Fibroblast of skin of left quadriceps (primary cell): ENCODE data around the gene EPOP.
"Not testable (repeated sequence)": the region's sequence is repeated elsewhere in the genome, so short reads cannot be mapped to it uniquely, and the experiment has no call there.

ENCODE experiments used
- DNase-seq, 2 experiments: peaks; one replicate each; pipeline ENCODE4 v3.0.0-alpha.2; 2013; ENCODE audit warnings: low read depth in 2 of 2

EPOP gene

DNA sequence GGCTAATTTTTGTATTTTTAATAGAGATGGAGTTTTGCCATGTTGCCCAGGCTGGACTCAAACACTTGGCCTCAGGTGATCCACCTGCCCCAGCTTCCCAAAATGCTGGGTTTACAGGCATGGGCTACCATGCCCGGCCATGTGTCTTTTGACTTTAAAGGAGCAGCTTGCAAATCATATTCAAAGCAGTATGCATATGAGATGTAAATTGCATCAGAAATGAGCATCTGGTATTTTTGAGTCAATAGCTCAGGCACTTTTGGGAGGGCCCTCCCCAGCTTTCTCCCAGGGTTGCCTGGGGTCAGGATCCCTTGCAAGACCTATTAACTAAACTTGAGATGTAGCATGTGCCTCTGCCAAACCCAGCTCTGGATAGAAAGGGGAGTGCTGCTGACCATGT lies 21.5 kb downstream of the EPOP start:
- no peak for DNase-seq

- not testable (repeated sequence) for DNase-seq
Observed at GRCh38 chr17:38650653-38651173, 24.0 kb downstream of the EPOP start.

GRCh38 chr17:38637951-38638350 lies 36.8 kb downstream of the EPOP start:
- DNase-seq = no peak

- DNase-seq = no peak
Observed at GRCh38 chr17:38636054-38636453, 38.7 kb downstream of the EPOP start.

- DNase-seq = no peak
Observed at GRCh38 chr17:38632334-38632733, 42.4 kb downstream of the EPOP start.

- no peak for DNase-seq
Observed at GRCh38 chr17:38628441-38628840, 46.3 kb downstream of the EPOP start.

DNA sequence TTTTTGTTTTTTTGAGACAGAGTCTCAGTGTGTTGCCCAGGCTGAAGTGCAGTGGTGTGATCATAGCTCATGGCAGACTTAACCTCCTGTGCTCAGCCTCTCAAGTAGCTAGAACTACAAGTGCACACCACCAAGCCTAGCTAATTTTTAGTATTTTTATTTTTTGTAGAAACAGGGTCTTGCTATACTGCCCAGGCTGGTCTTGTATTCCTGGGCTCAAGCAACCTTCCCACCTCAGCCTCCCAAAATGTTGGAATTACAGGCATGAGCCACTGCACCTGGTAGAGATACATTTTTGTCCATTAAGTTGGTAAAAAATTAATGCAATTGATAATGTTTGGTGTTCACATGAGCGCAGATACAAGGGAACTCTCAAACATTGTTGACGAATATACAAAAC lies 46.8 kb downstream of the EPOP start:
- no peak for DNase-seq

GRCh38 chr17:38626606-38627226 lies 48.0 kb downstream of the EPOP start:
- not testable (repeated sequence) for DNase-seq

DNA sequence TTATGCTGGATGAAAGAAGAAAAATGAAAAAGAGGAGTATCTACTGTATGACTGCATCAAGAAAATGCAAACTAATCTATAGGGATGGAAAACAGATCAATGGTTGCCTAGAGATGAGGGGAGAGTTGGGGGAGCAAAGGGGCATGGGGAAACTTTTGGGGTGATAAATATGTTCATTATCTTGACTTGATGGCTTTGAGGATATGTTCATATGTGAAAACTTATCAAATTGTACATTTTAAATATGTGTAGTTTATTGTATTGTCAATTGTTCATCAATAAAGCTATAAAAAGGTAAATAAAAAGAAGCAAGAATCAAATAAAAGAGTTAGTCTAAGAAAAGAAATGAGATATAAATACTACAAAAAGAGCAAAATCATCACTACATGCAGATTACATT lies 49.3 kb downstream of the EPOP start:
- no peak for DNase-seq

GRCh38 chr17:38624782-38625355 lies 49.9 kb downstream of the EPOP start:
- not testable (repeated sequence) for DNase-seq
